Stimulated activated naive CD4-positive, alpha-beta T cell (primary cell): ENCODE results near the gene CAMTA1.
"Not testable (repeated sequence)": the region's sequence is repeated elsewhere in the genome, so short reads cannot be mapped to it uniquely, and the experiment has no call there.

Source experiments
- DNase-seq, 6 experiments: peaks; one replicate each; lab custom pipeline; 2025; lab: John Stamatoyannopoulos, UW

Gene CAMTA1

GRCh38 chr1:7590426-7590790 is 805.2 kb downstream of the CAMTA1 start:
- DNase-seq: no peak

DNA sequence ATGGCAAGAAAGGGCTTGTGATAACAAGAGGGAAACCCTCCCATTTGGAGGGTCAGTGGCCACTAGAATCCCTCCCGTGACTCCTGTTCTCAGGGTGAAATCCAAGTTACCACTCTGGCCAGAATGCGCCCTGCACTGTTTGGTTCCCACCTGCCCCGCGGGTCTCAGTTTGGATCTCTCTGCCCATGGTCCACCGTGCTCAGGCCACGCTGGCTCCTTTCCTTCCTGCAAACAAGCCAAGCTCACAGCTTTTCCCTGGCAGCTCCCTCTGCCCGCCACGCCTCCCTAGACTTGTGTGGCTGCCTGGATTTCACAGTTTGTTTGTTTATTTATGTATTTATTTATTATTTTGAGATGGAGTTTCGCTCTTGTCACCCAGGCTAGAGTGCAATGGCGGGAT is 806.3 kb downstream of the CAMTA1 start:
- no peak for DNase-seq

GRCh38 chr1:7592120-7592798 is 807.0 kb downstream of the CAMTA1 start:
- DNase-seq: no peak

DNA sequence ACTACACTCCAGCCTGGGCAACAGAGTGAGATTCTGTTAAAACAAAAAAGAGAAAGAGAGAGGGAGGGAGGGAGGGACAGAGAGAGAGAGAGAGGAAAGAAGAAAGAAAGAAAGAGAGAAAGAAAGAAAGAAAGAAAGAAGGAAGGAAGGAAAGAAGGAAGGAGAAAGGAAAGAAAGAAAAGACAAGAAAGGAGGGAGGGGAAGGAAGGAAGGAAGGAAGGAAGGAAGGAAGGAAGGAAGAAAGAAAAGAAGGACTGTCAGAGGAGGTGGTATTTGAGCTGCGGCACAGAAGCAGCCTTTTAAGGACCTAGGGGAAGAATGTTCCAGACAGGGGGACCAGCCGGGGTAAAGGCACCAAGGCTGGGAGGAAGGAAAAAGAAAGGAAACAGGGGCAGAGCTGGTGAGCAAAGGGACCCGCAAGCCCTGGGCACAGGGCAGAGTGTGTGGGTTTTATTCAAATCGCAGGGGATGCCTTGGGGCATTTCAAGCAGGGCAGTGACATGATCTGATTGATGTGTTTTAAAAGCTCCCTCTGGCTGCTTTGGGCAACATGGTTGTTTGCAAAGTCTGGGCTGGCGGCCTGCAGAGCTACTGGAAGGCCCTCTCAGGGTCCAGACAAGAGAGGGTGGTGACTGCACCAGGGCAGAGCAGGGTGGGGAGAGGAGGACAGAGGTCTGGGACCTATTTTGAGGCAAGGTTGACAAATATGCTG is 808.9 kb downstream of the CAMTA1 start:
- no peak for DNase-seq

DNA sequence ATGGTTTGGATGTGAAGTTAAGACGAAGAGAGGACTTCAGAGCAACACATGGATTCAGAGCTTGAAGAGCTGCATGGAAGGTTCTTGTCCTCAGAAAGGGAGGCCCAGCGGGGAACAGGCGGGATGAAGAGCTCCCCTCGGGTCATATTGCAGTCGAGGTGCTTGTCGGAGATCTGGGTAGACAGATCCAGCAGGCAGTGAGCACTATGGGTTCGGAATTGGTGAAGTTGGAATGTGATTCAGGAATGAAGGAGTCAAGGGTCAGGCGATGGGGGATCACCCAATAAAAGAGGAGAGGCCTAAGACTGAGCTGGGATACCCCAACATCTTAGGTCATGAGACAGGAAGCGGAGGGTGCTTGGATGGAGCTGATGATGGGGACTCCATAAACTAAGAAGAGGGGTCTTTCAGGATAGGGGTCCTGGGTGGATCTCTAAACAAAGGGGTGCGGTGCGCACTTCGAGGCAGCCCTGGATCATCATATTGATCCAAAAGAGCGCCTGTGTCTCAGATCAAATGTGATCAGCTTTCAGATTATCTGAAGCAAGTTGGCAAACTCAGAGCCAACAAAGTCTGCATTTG is 809.6 kb downstream of the CAMTA1 start:
- DNase-seq: no peak

DNA sequence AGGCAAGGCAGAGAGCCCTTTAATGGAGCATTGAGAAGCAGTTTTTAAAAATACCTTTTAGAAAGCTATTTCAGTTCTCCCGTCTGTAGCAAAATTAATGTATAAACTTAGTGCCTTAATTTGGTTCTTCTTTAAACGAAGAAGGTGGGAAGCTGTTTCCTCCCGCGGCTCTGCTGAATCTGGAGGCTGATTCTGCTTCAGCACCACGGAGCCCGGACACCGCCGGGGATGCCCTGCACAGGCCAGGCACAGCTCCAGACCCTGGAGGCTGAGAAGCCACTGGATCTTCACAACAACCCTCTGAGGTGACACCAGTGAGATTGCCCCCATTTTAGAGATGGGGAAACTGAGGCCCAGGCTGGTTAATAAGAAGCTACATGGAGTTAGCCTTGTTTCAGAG is 810.1 kb downstream of the CAMTA1 start:
- DNase-seq: no peak

GRCh38 chr1:7596126-7596965 is 811.1 kb downstream of the CAMTA1 start:
- DNase-seq: no peak

GRCh38 chr1:7598058-7598457 is 812.8 kb downstream of the CAMTA1 start:
- not testable (repeated sequence) for DNase-seq

DNA sequence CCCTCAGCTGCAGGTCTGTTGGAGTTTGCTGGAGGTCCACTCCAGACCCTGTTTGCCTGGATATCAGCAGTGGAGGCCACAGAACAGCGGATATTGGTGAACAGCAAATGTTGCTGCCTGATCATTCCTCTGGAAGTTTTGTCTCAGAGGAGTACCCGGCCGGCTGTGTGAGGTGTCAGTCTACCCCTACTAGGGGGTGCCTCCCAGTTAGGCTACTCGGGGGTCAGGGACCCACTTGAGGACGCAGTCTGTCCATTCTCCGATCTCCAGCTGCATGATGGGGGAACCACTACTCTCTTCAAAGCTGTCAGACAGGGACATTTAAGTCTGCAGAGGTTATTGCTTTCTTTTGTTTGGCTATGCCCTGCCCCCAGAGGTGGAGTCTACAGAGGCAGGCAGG is 819.7 kb downstream of the CAMTA1 start:
- DNase-seq: not testable (repeated sequence)

DNA sequence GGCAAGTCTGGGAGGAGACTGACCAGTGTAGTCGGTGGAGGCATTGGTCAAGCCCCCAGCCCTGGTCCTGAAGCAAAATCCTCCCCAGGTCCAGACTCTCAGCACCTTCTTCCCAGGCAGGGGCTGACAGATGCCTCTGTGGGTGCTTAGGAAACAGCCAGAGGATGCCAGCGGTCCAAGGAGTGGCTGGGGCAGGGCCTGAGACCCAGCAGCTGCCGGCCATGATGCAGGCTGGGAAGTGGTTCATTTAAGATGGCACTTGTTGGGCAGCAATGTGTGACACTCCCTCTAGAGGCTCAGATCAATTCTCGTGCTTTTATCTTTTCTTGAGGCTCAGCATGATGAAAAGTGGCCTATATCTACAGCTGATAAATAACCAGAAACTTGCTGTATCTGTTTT is 820.8 kb downstream of the CAMTA1 start:
- DNase-seq: no peak

- DNase-seq: no peak
Observed at GRCh38 chr1:7607097-7607496, 821.8 kb downstream of the CAMTA1 start.

- no peak for DNase-seq
Observed at GRCh38 chr1:7608628-7609305, 823.5 kb downstream of the CAMTA1 start.

- DNase-seq: no peak
Observed at GRCh38 chr1:7609311-7609994, 824.2 kb downstream of the CAMTA1 start.

- no peak for DNase-seq
Observed at GRCh38 chr1:7610106-7610731, 825.0 kb downstream of the CAMTA1 start.

- DNase-seq: no peak
Observed at GRCh38 chr1:7610936-7611335, 825.7 kb downstream of the CAMTA1 start.

GRCh38 chr1:7611421-7612010 is 826.3 kb downstream of the CAMTA1 start:
- DNase-seq: no peak

DNA sequence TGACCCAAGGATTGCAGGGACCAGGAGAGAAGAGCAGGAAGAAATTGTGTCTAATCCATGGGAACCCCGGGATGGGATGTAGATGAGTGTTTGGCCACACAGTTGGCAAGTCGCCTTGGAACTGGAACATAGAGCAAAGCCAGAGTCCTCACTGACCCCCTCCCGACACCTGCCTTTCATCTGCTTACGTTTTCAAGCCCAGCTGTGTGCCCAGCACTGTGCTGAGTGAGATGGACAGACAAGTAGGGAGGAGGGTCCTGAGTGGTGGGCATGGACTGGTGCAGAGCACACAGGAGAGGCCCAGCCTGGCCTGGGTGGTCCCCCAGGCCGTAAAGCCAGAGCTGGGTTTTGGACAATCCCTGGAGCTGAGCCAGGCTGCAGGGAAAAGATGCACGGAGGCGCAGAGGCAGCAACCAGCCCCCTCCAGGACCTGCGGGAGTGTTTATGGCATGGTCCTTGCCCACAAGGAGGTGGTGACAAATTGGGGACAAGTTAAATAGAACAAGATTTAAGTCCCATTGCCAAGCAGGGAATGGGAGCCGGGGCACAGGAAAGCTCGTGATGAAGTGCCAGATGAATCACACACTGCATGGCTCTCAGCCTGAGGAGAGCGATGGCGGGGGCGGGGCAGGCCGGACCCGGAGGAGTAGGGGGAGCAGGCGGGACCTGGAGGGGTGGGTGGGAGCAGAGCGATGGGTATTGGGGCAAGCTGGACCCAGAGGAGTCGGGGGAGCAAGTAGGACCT is 828.0 kb downstream of the CAMTA1 start:
- no peak for DNase-seq

GRCh38 chr1:7613851-7614205 is 828.6 kb downstream of the CAMTA1 start:
- DNase-seq: no peak

- no peak for DNase-seq
Observed at GRCh38 chr1:7614576-7615074, 829.4 kb downstream of the CAMTA1 start.

- DNase-seq: no peak
Observed at GRCh38 chr1:7615138-7615537, 829.9 kb downstream of the CAMTA1 start.
